KMS-11 (cell line): Measurements from ENCODE around the gene GADD45GIP1.

Experiments used
- H2AFZ ChIP-seq: fragments of 200-600 bp; sonication (generic); 2 replicates; pipeline ENCODE4 v1.6.1; 2016; ENCODE audit warnings: antibody characterized with exemption, mixed run types, low read depth
- H3K27ac ChIP-seq: fragments of 200-600 bp; sonication (generic); 2 replicates; pipeline ENCODE4 v1.6.1; 2016; ENCODE audit warnings: mild to moderate bottlenecking, mixed run types
- H3K27me3 ChIP-seq: fragments of 200-600 bp; sonication (generic); 2 replicates; pipeline ENCODE4 v1.6.1; 2017; ENCODE audit warnings: mild to moderate bottlenecking, low read depth, mixed run types, moderate library complexity; ENCODE audit not compliant: insufficient read depth
- H3K36me3 ChIP-seq: fragments of 200-600 bp; sonication (generic); 2 replicates; pipeline ENCODE4 v1.6.1; 2017; ENCODE audit warnings: mild to moderate bottlenecking, mixed run types; ENCODE audit not compliant: insufficient read depth
- H3K4me1 ChIP-seq: fragments of 200-600 bp; sonication (generic); 2 replicates; pipeline ENCODE4 v1.6.1; 2016; ENCODE audit warnings: mild to moderate bottlenecking, low read depth, mixed run types; ENCODE audit not compliant: poor library complexity, severe bottlenecking
- H3K4me2 ChIP-seq: fragments of 200-600 bp; sonication (generic); 2 replicates; pipeline ENCODE4 v1.7.0; 2016; ENCODE audit warnings: mild to moderate bottlenecking, mixed run types
- H3K4me3 ChIP-seq: fragments of 200-600 bp; sonication (generic); IDR thresholded peaks from 2 replicates; pipeline ENCODE4 v1.6.1; 2017; ENCODE audit warnings: low read depth, low read length, mixed read lengths; ENCODE audit not compliant: insufficient read depth
- H3K79me2 ChIP-seq: fragments of 200-600 bp; sonication (generic); 2 replicates; pipeline ENCODE4 v1.6.1; 2016; ENCODE audit warnings: low read depth, mixed run types; ENCODE audit not compliant: insufficient read depth
- H3K9ac ChIP-seq: fragments of 200-600 bp; sonication (generic); 2 replicates; pipeline ENCODE4 v1.6.1; 2016; ENCODE audit warnings: mild to moderate bottlenecking, mixed run types
- H4K20me1 ChIP-seq: fragments of 200-600 bp; sonication (generic); 2 replicates; pipeline ENCODE4 v1.6.1; 2016; ENCODE audit warnings: mild to moderate bottlenecking, mixed run types; ENCODE audit not compliant: insufficient read depth
- TF ChIP-seq, protein P1 (sequence below): fragments of 200-600 bp; sonication (generic); conservative IDR thresholded peaks from 2 replicates; pipeline ENCODE4 v1.6.1; 2017; ENCODE audit warnings: low read depth, mild to moderate bottlenecking, antibody characterized with exemption, low read length, moderate library complexity, mixed read lengths

The GADD45GIP1 gene

DNA sequence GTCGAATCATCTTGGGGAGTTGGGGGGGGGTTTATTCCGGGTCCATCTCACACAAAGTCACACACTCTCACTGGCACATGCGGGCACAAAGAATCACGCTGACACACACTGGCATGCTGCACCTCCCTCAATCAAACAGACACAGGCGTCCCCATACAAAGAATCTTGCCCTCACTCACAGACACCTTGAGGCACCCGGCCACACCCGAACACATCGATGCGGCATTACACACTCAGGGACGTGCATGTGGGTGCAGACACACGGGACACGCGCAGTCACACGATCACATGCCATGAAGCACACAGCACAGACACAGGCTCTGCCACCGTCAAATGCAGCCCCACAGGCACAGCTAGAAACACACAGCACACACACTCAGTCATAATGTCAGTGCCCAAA lies 46.1 kb upstream of the GADD45GIP1 start:
- Histone ChIP-seq H4K20me1 (no peaks in the 10 kb centered on the region), H3K79me2 (no peaks in the 10 kb centered on the region), H3K27me3 (peaks cover 84% of the 10 kb centered on the region), H3K4me1 (no peaks in the 10 kb centered on the region), H3K4me3 (no peak overlapping the region), H2AFZ (no peak overlapping the region), H3K27ac (no peak overlapping the region), H3K36me3 (no peaks in the 10 kb centered on the region), H3K9ac (no peak overlapping the region), H3K4me2 (no peak overlapping the region)
- TF ChIP-seq, protein P1, sequence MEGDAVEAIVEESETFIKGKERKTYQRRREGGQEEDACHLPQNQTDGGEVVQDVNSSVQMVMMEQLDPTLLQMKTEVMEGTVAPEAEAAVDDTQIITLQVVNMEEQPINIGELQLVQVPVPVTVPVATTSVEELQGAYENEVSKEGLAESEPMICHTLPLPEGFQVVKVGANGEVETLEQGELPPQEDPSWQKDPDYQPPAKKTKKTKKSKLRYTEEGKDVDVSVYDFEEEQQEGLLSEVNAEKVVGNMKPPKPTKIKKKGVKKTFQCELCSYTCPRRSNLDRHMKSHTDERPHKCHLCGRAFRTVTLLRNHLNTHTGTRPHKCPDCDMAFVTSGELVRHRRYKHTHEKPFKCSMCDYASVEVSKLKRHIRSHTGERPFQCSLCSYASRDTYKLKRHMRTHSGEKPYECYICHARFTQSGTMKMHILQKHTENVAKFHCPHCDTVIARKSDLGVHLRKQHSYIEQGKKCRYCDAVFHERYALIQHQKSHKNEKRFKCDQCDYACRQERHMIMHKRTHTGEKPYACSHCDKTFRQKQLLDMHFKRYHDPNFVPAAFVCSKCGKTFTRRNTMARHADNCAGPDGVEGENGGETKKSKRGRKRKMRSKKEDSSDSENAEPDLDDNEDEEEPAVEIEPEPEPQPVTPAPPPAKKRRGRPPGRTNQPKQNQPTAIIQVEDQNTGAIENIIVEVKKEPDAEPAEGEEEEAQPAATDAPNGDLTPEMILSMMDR: no peak

DNA sequence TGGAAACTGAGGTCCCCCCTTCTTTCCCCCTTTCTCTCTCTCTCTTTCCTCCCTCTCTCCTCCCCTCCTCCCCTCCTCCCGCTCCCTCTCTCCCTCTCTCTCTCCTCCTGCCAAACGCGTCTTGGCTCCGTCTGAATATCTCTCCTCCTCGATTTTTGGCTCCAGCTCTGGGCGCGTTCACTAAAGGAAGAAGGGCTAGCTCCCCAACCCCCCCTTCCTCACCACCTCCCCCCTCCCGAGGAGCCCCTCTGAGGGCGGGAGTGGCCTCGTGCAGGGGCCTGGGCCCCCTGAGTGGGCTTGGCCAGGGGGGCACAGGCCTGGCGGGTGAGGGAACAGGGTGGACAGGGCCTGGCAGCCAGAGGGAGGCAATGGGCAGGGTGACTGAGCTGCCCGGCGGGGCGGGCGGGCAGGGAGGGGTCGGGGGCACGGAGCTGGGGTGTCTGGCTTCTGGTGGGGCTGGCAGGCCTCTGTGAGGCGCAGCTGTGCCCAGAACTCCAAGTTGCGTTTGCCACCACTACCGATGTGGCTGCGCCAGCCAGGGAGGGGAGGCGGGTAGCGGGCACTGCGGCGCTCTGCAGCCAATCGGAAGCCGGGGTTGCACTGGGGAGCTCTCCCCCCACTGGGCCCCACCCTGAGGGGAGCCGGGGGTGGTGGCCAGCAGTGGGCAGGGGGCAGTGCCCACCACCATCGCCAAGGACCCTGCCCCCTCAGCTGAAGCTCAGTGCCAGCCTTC lies 45.3 kb upstream of the GADD45GIP1 start:
- TF ChIP-seq, protein P1: no peak
- peaks cover 84% of the 10 kb centered on the region for H3K27me3 ChIP-seq
- no peaks in the 10 kb centered on the region for H3K36me3 ChIP-seq
- H3K79me2 ChIP-seq: no peaks in the 10 kb centered on the region
- H4K20me1 ChIP-seq: no peaks in the 10 kb centered on the region
- no peak overlapping the region for H3K9ac ChIP-seq
- no peak overlapping the region for H3K4me2 ChIP-seq
- no peak overlapping the region for H3K4me3 ChIP-seq
- H2AFZ ChIP-seq: no peak overlapping the region
- no peak overlapping the region for H3K27ac ChIP-seq
- H3K4me1 ChIP-seq: no peaks in the 10 kb centered on the region

DNA sequence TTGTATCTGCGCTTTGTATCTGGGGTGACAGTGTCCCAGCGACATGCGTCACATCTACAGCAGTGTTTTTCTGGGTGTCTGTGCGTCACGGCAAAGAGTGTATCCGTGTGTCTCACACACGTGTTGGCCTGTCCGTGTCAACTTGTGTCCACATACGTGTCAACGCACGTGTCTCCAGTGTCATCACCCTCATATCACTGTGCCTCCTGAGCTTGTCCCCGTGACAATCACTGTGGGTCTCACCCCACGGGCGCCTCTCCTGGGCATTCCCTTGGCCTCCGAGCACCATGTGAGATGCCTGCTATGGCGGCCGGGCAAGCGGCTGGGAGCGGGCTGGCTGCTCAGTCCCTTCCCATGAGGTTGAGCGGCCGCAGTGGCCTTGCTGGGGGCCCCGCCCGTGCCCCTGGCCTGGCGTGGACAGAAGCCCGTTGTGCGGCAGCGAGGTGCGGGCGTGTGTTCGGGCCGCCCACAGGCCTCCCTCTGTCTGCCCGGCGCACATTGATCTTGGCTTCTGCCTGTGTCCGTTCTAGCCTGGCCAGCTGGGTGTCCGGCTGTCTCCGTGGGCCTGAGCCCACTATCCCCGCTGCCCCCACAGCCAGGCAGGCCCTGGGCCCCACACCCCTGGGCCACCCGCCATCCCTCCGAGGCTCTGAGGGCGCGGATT lies 44.6 kb upstream of the GADD45GIP1 start:
- Histone ChIP-seq H3K4me1 (no peaks in the 10 kb centered on the region), H3K4me2 (no peak overlapping the region), H3K36me3 (no peaks in the 10 kb centered on the region), H3K79me2 (no peaks in the 10 kb centered on the region), H3K27ac (no peak overlapping the region), H3K4me3 (no peak overlapping the region), H3K9ac (no peak overlapping the region), H2AFZ (no peak overlapping the region), H3K27me3 (peaks cover 84% of the 10 kb centered on the region), H4K20me1 (no peaks in the 10 kb centered on the region)
- TF ChIP-seq, protein P1: no peak

DNA sequence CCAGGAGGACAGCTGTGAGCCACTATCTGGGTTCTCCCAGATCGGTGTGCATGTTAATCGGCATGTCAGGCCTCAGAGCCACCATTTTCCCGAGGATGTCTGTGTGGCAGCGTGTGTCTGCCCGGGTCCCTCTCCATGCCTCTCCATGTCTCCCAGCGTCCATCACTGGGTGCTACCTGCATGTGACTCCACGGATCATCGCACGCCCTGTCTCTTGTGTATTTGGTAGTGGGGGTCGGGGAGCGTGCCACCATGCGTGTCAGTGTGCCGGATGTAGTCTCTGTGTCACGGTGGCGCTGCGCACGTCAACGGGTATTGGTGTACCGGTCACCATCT lies 44.1 kb upstream of the GADD45GIP1 start:
- peaks cover 82% of the 10 kb centered on the region for H3K27me3 ChIP-seq
- H3K27ac ChIP-seq: no peak overlapping the region
- no peaks in the 10 kb centered on the region for H3K36me3 ChIP-seq
- TF ChIP-seq, protein P1: no peak
- H3K4me3 ChIP-seq: no peak overlapping the region
- no peaks in the 10 kb centered on the region for H4K20me1 ChIP-seq
- no peak overlapping the region for H2AFZ ChIP-seq
- H3K9ac ChIP-seq: no peak overlapping the region
- H3K4me2 ChIP-seq: no peak overlapping the region
- H3K79me2 ChIP-seq: no peaks in the 10 kb centered on the region
- no peaks in the 10 kb centered on the region for H3K4me1 ChIP-seq
